ENCODE measurements around the gene GRIA4.

GRIA4 gene

GRCh38 chr11:105840391-105840790, 230.5 kb downstream of the GRIA4 start:
- no peak for TF ChIP-seq MAX (IDR thresholded peaks at IDR 0.05; ENCODE audit: low read depth, low read length)
- DNase-seq (ENCODE audit: low read depth), result no peak

DNA sequence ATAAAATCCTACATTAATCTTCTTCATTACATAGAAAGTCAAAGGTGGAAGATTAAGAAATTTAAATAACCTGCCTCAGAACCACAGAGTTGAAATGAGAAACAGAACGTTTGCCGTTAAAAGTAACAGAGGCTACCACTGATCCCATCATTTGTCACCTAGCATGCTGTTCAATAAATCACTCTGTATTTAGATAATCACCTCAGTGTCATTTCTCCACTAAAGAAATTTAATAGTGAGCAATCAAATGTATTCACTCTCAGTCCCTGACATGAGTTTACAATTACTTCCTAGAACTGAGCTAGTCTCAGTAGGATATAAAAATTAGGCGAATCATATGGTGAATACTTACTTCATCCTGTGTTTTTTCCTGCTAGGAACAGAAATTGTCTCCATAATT, 242.5 kb downstream of the GRIA4 start:
- H3K4me3 ChIP-seq (ENCODE audit: low read depth, low read length), result no peak overlapping the region
- no peak for TF ChIP-seq MAX (IDR thresholded peaks at IDR 0.05; ENCODE audit: low read depth, low read length)
- TF ChIP-seq, protein P1, sequence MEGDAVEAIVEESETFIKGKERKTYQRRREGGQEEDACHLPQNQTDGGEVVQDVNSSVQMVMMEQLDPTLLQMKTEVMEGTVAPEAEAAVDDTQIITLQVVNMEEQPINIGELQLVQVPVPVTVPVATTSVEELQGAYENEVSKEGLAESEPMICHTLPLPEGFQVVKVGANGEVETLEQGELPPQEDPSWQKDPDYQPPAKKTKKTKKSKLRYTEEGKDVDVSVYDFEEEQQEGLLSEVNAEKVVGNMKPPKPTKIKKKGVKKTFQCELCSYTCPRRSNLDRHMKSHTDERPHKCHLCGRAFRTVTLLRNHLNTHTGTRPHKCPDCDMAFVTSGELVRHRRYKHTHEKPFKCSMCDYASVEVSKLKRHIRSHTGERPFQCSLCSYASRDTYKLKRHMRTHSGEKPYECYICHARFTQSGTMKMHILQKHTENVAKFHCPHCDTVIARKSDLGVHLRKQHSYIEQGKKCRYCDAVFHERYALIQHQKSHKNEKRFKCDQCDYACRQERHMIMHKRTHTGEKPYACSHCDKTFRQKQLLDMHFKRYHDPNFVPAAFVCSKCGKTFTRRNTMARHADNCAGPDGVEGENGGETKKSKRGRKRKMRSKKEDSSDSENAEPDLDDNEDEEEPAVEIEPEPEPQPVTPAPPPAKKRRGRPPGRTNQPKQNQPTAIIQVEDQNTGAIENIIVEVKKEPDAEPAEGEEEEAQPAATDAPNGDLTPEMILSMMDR (IDR thresholded peaks at IDR 0.05; ENCODE audit: low read depth, low read length), result no peak
- DNase-seq (ENCODE audit: low read depth), result no peak

More at GRCh38 chr11:105840391-105840790, 230.5 kb downstream of the GRIA4 start:
- H3K4me3 ChIP-seq (ENCODE audit: low read depth, low read length), result no peak overlapping the region

GRCh38 chr11:105854269-105854668, 244.4 kb downstream of the GRIA4 start:
- no peak for DNase-seq (ENCODE audit: low read depth)
- TF ChIP-seq POLR2A (IDR thresholded peaks at IDR 0.05; ENCODE audit: extremely low read depth, insufficient read length), result no peak
- TF ChIP-seq MAX (IDR thresholded peaks at IDR 0.05; ENCODE audit: low read depth, low read length), result no peak
- TF ChIP-seq, protein P1 (IDR thresholded peaks at IDR 0.05; ENCODE audit: low read depth, low read length), result no peak
- no peak for TF ChIP-seq MYC (IDR thresholded peaks at IDR 0.05; ENCODE audit: low read depth, low read length)
- H3K4me3 ChIP-seq (ENCODE audit: low read depth, low read length), result no peak overlapping the region

GRCh38 chr11:105856954-105857353, 247.1 kb downstream of the GRIA4 start:
- TF ChIP-seq MYC (IDR thresholded peaks at IDR 0.05; ENCODE audit: low read depth, low read length) (no peak), MAX (IDR thresholded peaks at IDR 0.05; ENCODE audit: low read depth, low read length) (no peak), POLR2A (IDR thresholded peaks at IDR 0.05; ENCODE audit: extremely low read depth, insufficient read length) (no peak)
- TF ChIP-seq, protein P1 (IDR thresholded peaks at IDR 0.05; ENCODE audit: low read depth, low read length), result no peak
- H3K4me3 ChIP-seq (ENCODE audit: low read depth, low read length), result no peak overlapping the region
- DNase-seq (ENCODE audit: low read depth), result no peak

GRCh38 chr11:105857728-105858127, 247.9 kb downstream of the GRIA4 start:
- DNase-seq (ENCODE audit: low read depth), result no peak
- TF ChIP-seq, protein P1 (IDR thresholded peaks at IDR 0.05; ENCODE audit: low read depth, low read length), result no peak
- TF ChIP-seq MYC (IDR thresholded peaks at IDR 0.05; ENCODE audit: low read depth, low read length), result no peak
- TF ChIP-seq POLR2A (IDR thresholded peaks at IDR 0.05; ENCODE audit: extremely low read depth, insufficient read length), result no peak
- TF ChIP-seq MAX (IDR thresholded peaks at IDR 0.05; ENCODE audit: low read depth, low read length), result no peak
- no peak overlapping the region for H3K4me3 ChIP-seq (ENCODE audit: low read depth, low read length)

DNA sequence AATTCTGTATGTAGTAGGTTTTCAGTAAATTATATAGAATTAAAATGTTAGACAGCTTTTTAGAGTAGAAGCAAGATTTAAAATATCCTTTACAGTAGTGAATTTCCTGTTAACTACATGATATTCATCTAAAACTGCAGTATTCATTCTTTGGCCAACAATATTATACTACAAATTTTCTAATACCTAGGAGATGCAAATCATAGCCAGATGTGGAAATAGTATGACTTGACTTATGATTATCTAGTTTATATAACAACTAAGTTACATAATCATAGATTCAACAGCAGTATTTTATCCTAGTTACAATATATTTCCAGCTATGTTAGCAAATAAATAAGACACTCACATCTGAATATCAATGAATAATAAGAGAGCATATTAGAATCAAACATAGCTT, 249.0 kb downstream of the GRIA4 start:
- no peak overlapping the region for H3K4me3 ChIP-seq (ENCODE audit: low read depth, low read length)
- no peak for DNase-seq (ENCODE audit: low read depth)
- TF ChIP-seq MAX (IDR thresholded peaks at IDR 0.05; ENCODE audit: low read depth, low read length) (no peak), POLR2A (IDR thresholded peaks at IDR 0.05; ENCODE audit: extremely low read depth, insufficient read length) (no peak), MYC (IDR thresholded peaks at IDR 0.05; ENCODE audit: low read depth, low read length) (no peak)
- TF ChIP-seq, protein P1 (IDR thresholded peaks at IDR 0.05; ENCODE audit: low read depth, low read length), result no peak

Data from NB4 (cell line).